Measurements from ENCODE around the gene NCKAP5L. TPM values are rescaled to one million over a fixed set of nuclear protein-coding genes. Genes with fewer than 3 reads are reported as not detected.

Gene NCKAP5L
- polyA plus RNA-seq, 1 donor (not counting 4 experiments of a cell fraction or from before 2014, with no cell fraction given), result 3.9 TPM

DNA sequence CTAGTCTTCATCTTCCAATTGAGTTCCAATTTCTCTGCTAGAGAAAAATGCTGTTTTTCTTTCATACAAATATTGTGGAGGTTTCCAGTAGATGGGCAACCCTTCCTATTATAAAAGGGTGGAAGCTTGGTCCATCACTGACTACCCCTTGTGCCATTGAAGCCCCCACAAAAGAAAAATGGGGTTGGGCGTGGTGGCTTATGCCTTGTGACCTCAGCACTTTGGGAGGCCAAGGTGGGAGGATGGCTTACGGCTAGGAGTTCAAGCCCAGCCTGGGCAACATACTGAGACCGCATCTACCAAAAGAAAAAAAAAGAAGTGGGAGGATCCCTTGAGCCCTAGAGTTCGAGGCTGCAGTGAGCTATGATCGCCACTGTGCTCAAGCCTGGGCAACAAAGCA is 22.8 kb downstream of the NCKAP5L start:
- no peaks in the 10 kb centered on the region for H3K9me3 ChIP-seq (ENCODE audit: control insufficient read depth, low read depth, low read length)
- no peak overlapping the region for H3K27ac ChIP-seq (ENCODE audit: control insufficient read depth, insufficient read depth, low read length)
- H3K79me2 ChIP-seq (ENCODE audit: control insufficient read depth, insufficient read depth, low read length), result peaks cover 6% of the 10 kb centered on the region
- DNase-seq (ENCODE audit: low read depth, low spot score), result no peak
- no peaks in the 10 kb centered on the region for H3K27me3 ChIP-seq (ENCODE audit: control insufficient read depth, extremely low read depth, insufficient read depth, low read length)
- H3K4me2 ChIP-seq (ENCODE audit: control insufficient read depth, extremely low read depth, insufficient read depth, low read depth, low read length), result no peak overlapping the region
- no peak overlapping the region for H3K9ac ChIP-seq (ENCODE audit: control insufficient read depth, extremely low read depth, insufficient read depth, low read length)
- TF ChIP-seq, protein P1, sequence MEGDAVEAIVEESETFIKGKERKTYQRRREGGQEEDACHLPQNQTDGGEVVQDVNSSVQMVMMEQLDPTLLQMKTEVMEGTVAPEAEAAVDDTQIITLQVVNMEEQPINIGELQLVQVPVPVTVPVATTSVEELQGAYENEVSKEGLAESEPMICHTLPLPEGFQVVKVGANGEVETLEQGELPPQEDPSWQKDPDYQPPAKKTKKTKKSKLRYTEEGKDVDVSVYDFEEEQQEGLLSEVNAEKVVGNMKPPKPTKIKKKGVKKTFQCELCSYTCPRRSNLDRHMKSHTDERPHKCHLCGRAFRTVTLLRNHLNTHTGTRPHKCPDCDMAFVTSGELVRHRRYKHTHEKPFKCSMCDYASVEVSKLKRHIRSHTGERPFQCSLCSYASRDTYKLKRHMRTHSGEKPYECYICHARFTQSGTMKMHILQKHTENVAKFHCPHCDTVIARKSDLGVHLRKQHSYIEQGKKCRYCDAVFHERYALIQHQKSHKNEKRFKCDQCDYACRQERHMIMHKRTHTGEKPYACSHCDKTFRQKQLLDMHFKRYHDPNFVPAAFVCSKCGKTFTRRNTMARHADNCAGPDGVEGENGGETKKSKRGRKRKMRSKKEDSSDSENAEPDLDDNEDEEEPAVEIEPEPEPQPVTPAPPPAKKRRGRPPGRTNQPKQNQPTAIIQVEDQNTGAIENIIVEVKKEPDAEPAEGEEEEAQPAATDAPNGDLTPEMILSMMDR (optimal IDR thresholded peaks at IDR 0.05 in 1 of 3, IDR thresholded peaks at IDR 0.05 in 1 of 3, conservative IDR thresholded peaks at IDR 0.05 in 1 of 3; ENCODE audit: extremely low read depth in 1 of 3, insufficient read depth in 2 of 3, low read length in 3 of 3), result no peak
- no peak for TF ChIP-seq EZH2 (IDR thresholded peaks at IDR 0.05; ENCODE audit: low read length)
- H3K9me1 ChIP-seq (ENCODE audit: control insufficient read depth, extremely low read depth, insufficient read depth, low read length), result no peaks in the 10 kb centered on the region
- H2AFZ ChIP-seq (ENCODE audit: control insufficient read depth, low read length), result no peak overlapping the region
- dilution Hi-C loops (cut with MboI; ENCODE audit: extremely low pct_ligation_motif_present, low sequenced_read_pairs), result no loop called here
- H3K4me3 ChIP-seq (ENCODE audit: control insufficient read depth in 2 of 3, extremely low read depth in 1 of 3, insufficient read depth in 2 of 3, low read depth in 1 of 3, low read length in 3 of 3), result no peak overlapping the region
- peaks cover 22 to 45% of the 10 kb centered on the region in 2 experiments for H3K36me3 ChIP-seq (ENCODE audit: control insufficient read depth in 2 of 2, extremely low read depth in 1 of 2, insufficient read depth in 2 of 2, low read length in 2 of 2)
- no peaks in the 10 kb centered on the region for H3K4me1 ChIP-seq (ENCODE audit: control insufficient read depth, extremely low read depth, insufficient read depth, low read length)
- peaks cover 8% of the 10 kb centered on the region for H4K20me1 ChIP-seq (ENCODE audit: control insufficient read depth, extremely low read depth, insufficient read depth, low read length)
- no peak for FAIRE-seq

DNA sequence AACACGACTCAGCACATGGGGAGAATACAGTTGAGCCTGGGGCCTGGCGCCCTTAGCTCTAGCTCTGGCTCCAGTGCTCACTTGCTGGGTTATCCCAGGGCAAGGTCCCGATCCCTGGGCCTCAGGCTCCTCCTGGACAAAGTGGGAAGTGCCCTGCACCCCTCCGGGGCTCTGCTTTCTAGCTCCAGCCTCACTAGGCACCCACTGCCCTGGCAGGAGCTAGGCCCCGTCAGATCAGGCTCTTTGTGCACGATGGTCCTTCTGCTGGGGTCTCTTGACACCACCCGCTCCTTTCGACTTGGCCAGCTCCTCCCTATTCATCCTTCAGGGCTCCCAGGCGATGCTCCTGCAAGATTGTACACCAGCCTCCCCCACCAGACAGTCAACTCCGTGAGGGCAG is 23.4 kb downstream of the NCKAP5L start:
- Histone ChIP-seq H3K4me1 (ENCODE audit: control insufficient read depth, extremely low read depth, insufficient read depth, low read length) (no peaks in the 10 kb centered on the region), H3K36me3 (ENCODE audit: control insufficient read depth in 2 of 2, extremely low read depth in 1 of 2, insufficient read depth in 2 of 2, low read length in 2 of 2) (peaks cover 22 to 47% of the 10 kb centered on the region in 2 experiments), H3K79me2 (ENCODE audit: control insufficient read depth, insufficient read depth, low read length) (peaks cover 2% of the 10 kb centered on the region), H3K4me2 (ENCODE audit: control insufficient read depth, extremely low read depth, insufficient read depth, low read depth, low read length) (no peak overlapping the region), H3K9ac (ENCODE audit: control insufficient read depth, extremely low read depth, insufficient read depth, low read length) (no peak overlapping the region), H2AFZ (ENCODE audit: control insufficient read depth, low read length) (no peak overlapping the region), H3K9me3 (ENCODE audit: control insufficient read depth, low read depth, low read length) (no peaks in the 10 kb centered on the region), H4K20me1 (ENCODE audit: control insufficient read depth, extremely low read depth, insufficient read depth, low read length) (peaks cover 8% of the 10 kb centered on the region), H3K9me1 (ENCODE audit: control insufficient read depth, extremely low read depth, insufficient read depth, low read length) (no peaks in the 10 kb centered on the region), H3K27ac (ENCODE audit: control insufficient read depth, insufficient read depth, low read length) (no peak overlapping the region), H3K27me3 (ENCODE audit: control insufficient read depth, extremely low read depth, insufficient read depth, low read length) (no peaks in the 10 kb centered on the region), H3K4me3 (ENCODE audit: control insufficient read depth in 2 of 3, extremely low read depth in 1 of 3, insufficient read depth in 2 of 3, low read depth in 1 of 3, low read length in 3 of 3) (no peak overlapping the region)
- no peak for TF ChIP-seq EZH2 (IDR thresholded peaks at IDR 0.05; ENCODE audit: low read length)
- TF ChIP-seq, protein P1 (optimal IDR thresholded peaks at IDR 0.05 in 1 of 3, IDR thresholded peaks at IDR 0.05 in 1 of 3, conservative IDR thresholded peaks at IDR 0.05 in 1 of 3; ENCODE audit: extremely low read depth in 1 of 3, insufficient read depth in 2 of 3, low read length in 3 of 3), result no peak
- DNase-seq (ENCODE audit: low read depth, low spot score), result no peak
- FAIRE-seq, result no peak
- dilution Hi-C loops (cut with MboI; ENCODE audit: extremely low pct_ligation_motif_present, low sequenced_read_pairs), result no loop called here
